GM10248 (cell line): ENCODE results near the gene LMNB1.

Experiments
- CTCF ChIA-PET: fragments of 300-600 bp; sonication (Branson Sonifier 250); formaldehyde crosslinking; extraction: SDS; loops from one replicate; lab custom pipeline; 2021; ENCODE audit warnings: antibody characterized with exemption; lab: Yijun Ruan, JAX
- POLR2A ChIA-PET: fragments of 350-650 bp; sonication (Branson Sonifier 250); formaldehyde crosslinking; extraction: SDS; loops from one replicate; lab custom pipeline; 2020; ENCODE audit warnings: antibody characterized with exemption; lab: Yijun Ruan, JAX
- DNase-seq: peaks from one replicate; pipeline ENCODE4 v3.0.0; 2012; ENCODE audit errors: extremely low spot score
- CTCF ChIP-seq: IDR thresholded peaks from 2 replicates; pipeline ENCODE4 v1.5.1; 2012; ENCODE audit warnings: mild to moderate bottlenecking, low read depth; ENCODE audit errors: extremely low read depth, missing control alignments, control extremely low read depth

The LMNB1 gene

GRCh38 chr5:126858441-126858840 is 81.5 kb downstream of the LMNB1 start:
- CTCF ChIA-PET: no interaction called here
- no peak for DNase-seq
- POLR2A ChIA-PET: no interaction called here
- no peak for TF ChIP-seq CTCF

- POLR2A ChIA-PET: no interaction called here
- TF ChIP-seq CTCF: no peak
- CTCF ChIA-PET: no interaction called here
- no peak for DNase-seq
Observed at GRCh38 chr5:126863402-126863801, 86.5 kb downstream of the LMNB1 start.

GRCh38 chr5:126864042-126864688 is 87.2 kb downstream of the LMNB1 start:
- no peak for TF ChIP-seq CTCF
- POLR2A ChIA-PET: no interaction called here
- DNase-seq: no peak
- CTCF ChIA-PET: interaction anchor here (0.8 kb wide), 1 partner anchor 16 kb away, joined by 3 read pairs; no protein-coding TSS in a partner anchor

- TF ChIP-seq CTCF: no peak
- ChIA-PET CTCF (interaction anchor here (1.7 kb wide), 1 partner anchor 15 kb away, joined by 3 read pairs; no protein-coding TSS in a partner anchor), POLR2A (no interaction called here)
- no peak for DNase-seq
Observed at GRCh38 chr5:126865299-126865698, 88.4 kb downstream of the LMNB1 start.

GRCh38 chr5:126866851-126867636 is 90.1 kb downstream of the LMNB1 start:
- ChIA-PET CTCF (interaction anchor here (1.7 kb wide), 1 partner anchor 17 kb away, joined by 3 read pairs; no protein-coding TSS in a partner anchor), POLR2A (no interaction called here)
- DNase-seq: no peak
- TF ChIP-seq CTCF: no peak

GRCh38 chr5:126868338-126869004 is 91.5 kb downstream of the LMNB1 start:
- DNase-seq: no peak
- TF ChIP-seq CTCF: no peak
- ChIA-PET POLR2A (no interaction called here), CTCF (interaction anchor here (1.2 to 1.9 kb wide), 3 partner anchors 9 to 624 kb away, joined by 3 to 5 read pairs (median 4); no protein-coding TSS in a partner anchor)
